Activated T-helper 1 cell treated with Interleukin-2 at 50 U/mL for 16 hours (primary cell): ENCODE data around the gene CD244.
"Not testable (repeated sequence)": the region's sequence is repeated elsewhere in the genome, so short reads cannot be mapped to it uniquely, and the experiment has no call there.

Experiments
- DNase-seq: peaks from one replicate; pipeline ENCODE4 v3.0.0-alpha.2; 2020; ENCODE audit warnings: low read depth

The CD244 gene

DNA sequence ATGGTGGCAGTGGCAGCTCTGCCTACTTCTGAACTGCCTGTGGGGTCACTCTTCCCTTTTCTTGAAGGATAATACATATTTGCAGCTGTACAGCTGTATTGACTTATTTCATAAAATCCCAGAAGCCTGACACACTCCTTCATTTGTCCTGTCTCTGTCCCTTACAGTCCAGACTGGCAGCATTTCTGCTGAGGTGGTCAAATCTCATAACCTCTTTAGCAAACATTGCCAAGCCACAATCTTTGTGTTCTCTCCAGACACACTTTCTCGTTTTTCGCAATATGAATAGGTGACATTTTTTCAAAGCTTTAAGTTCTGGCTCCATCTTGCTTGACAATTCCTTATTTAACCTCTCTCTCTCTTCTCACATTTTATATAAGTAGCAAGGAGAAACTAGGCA, 51.5 kb downstream of the CD244 start:
- no peak for DNase-seq

DNA sequence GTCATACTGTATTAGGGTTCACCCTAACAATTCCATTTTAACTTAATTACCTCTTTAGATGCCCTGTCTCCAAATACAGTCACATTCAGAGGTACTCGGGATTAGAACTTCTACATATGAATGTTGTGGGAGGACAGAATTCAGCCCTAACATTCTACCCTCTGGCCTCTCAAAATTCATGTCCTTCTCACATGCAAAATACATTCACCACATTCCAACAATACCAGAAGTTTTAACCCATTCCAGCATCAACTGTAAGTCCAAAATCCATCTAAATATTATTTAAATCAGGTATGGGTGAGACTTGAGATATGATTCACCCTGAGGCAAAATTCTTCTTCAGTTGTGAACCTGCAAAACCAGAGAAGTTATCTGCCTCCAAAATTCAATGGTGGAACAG, 52.2 kb downstream of the CD244 start:
- no peak for DNase-seq

DNA sequence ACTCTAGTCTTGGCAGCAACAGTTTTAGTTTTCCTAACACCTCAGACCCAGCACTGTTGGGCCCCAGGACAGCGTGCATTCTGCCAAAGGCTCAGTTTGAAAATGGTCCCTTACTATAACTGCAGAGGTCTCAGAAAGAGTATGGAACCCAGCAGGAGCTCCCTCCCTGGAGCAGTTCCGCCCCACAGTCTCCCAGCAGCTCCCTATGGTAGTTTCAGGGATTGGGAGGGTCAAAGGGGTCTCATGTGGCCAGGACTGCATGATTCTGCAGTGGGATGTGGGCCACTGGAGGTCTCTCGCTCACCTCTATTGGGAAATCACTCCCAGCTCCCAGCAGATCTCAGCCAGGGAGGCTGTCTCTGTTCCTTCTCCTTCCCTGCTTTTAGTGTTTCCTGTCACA, 54.4 kb downstream of the CD244 start:
- DNase-seq, result no peak

DNA sequence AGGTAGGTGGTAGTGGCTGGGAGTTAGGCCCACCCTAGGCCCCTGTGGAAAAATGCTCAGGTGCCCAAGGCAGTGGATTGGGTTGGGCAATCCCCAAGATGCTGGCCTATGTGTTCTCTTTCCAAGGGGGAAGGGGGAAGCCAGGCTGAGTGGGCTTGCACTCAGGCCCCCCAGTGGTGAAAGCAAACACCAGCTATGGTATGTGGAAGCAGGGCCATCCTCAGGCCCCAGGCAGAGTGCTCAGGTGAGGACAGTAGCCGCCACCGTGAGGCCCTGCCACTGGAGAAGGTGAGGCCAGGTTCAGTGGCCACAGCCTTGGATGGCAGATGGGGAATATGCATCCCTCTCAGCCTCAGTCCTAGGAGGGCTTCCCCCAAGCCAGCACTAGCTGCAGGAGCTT, 54.9 kb downstream of the CD244 start:
- no peak for DNase-seq

DNA sequence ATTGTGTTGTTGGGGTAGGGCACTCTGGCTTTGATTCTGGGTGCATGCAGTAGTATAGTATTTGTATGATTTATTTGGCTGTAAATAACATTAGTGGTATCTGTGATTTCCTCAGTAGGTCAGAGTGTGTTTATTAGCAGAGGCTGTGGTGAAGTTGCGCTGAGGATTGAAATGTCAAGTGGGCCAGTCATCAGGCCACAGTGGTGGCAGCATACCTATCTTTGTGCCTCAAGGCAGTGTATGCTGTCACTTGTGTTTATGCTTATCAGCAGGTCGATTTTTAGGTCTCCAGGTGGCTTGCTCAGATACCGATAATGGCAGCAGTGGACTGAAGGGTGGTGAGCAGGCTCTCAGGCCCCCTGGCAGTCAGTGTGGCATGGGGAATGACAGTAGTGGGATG, 55.4 kb downstream of the CD244 start:
- no peak for DNase-seq

DNA sequence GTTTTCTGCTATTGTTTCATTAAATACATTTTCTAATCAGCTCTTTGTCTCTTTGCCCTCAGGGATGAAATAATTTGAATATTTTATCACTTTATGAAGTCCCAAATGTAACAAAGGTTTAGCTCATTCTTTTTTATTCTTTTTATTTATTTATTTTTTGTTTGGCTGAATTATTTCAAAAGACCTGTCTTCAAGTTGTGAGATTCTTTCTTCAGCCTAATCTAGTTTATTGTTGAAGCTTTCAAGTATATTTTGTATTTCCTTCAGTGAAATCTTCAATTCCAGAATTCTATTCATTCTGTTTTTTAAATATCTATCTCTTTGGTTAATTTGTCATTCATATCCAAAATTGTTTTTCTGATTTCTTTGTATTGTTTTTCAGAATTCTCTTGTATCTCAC, 55.9 kb downstream of the CD244 start:
- no peak for DNase-seq

DNA sequence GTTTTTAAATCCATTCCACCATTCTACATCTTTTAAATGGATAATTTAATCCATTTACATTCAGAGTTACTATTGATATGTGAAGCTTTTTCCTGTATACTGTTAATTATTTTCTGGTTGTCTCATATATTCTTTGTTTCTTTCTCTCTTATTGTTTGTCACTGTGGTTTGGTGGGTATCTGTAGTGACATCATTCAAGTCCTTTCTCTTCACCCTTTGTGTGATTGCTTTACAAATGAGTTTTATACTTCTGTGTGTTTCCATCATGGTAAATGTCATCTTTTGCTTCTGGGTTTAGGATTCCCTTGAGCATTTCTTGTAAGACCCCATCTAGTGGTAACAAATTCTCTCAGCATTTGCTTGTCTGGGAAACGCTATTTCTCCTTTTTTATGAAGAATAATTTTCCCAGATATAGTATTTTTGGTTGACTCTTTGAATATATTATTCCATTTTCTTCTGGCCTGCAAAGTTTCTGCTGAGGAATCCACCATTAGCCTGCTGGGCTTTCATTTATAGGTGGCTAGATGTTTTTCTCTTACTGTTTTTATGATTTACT, 56.5 kb downstream of the CD244 start:
- no peak for DNase-seq

DNA sequence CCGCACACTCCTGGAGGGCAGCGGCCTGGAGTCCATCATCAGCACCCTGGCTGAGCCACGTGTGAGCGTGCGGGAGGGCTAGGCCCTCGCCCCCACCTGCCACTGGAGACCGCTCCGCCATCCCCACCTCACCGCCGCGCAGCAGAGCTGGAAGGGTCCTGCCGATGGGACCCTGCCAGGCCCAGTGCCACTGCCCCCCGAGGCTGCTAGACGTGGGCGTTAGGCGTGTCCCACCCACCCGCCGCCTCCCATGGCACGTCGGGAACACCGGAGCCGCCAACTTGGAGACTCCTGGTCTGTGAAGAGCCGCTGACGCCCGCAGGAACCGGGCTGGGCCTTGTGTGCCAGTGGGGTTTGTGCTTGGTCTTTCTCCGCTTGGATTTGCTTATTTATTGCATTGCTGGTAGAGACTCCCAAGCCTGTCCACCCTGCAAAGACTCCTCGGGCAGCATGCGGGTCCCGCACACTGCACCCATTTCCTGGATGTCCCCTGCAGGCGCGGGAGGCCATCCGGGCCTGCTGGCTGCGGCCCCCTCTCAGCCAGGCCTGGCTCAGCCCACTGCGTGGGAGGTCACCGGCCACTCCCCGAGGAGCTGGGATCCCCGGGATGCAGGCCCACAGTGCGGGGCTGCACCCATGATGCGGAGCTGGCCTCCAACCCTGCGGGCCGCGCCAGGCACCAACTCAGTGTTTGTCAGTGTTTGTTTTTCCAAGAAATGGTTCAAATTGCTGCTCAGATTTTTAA, 60.7 kb downstream of the CD244 start:
- no peak for DNase-seq

DNA sequence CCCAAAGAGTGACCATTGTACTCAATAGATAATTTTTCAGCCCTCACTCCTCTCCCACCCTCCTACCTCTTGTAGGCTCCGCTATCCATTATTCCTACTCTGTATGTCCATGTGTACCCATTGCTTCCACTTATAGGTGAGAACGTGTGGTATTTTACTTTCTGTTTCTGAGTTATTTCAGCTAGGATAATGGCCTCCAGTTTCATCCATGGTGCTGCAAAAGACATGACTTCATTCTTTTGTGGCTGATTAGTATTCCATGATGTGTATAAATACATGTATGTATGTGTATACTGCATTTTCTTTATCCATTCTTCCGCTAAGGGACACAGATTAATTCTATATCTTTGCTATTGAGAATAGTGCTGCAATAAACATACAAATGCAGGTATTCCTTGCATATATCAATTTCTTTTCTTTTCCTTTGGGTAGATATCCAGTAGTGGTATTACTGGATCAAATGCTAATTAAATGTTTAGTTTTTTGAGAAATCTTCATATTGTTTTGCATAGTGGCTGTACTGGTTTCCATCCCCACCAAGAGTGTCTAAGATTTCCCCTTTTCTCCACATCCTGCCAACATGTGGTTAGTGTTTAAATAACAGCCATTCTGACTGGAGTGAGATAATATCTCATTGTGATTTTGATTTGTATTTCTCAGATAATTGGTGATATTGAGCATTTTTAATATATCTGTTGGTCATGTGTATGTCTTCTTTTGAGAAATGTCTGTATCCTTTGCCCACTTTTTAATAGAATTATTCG, 61.9 kb downstream of the CD244 start:
- no peak for DNase-seq

DNA sequence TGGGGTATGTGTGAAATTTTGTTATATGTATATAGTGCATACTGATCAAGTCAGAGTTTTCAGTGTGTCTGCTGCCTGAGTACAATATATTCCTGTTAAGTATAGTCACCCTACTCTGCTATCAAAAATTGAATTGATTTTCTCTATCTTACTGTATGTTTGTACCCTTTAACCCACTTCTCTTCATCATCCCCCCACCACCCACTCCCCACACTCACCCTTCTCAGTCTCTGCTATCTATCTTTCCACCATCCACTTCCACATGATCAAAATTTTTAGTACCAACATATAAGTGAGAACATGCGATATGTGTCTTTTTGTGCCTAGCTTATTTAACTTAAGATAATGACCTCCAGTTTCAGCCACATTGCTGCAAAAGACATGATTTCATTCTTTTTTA, 62.5 kb downstream of the CD244 start:
- no peak for DNase-seq

DNA sequence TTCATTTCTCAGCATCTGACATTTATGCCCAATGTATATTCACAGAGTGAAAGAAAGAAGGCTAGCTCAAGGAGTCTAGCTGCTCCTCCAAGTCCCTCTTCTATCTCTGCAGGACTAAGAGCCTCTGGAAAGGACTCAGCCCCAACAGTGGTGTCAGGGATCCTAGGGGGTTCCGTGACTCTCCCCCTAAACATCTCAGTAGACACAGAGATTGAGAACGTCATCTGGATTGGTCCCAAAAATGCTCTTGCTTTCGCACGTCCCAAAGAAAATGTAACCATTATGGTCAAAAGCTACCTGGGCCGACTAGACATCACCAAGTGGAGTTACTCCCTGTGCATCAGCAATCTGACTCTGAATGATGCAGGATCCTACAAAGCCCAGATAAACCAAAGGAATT, 63.0 kb downstream of the CD244 start:
- no peak for DNase-seq

DNA sequence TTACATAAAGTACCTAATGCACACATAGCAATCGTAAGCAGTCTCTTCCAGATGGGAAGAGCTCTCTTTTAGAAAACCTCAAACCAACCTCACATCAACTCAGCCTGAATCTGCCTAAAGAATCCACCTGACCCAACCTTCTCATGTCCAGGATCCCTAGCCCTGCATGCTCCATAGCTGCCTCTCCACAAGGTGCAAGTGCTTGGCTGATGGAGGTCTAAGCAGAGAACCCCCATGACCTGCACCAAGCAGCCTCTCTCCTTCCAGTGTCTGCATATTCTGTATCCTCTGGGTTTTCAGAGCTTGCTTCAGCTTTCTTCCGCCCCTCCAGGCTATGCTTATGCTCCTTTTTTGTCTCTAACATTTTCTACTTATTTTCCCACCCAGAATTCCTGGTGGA, 64.2 kb downstream of the CD244 start:
- no peak for DNase-seq

DNA sequence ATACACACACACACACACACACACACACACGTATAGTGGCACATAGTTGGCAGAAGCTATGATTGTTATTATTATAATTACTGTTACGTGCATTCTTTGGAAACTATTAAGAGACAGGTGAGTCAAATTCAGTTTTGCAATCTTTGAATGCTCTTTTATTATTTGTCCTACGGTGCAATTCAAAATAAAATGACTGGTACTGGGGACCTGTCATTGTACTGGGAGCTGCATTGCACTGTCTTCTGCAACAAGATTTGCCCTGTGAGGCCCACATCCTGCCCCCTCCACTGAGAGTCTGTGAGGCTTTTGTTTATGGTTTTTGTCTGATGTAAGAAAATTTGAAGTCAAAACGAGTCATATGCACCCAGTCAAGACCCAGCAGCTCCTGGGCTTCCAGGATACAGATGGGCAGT, 64.8 kb downstream of the CD244 start:
- DNase-seq, result peak; percentile 55

DNA sequence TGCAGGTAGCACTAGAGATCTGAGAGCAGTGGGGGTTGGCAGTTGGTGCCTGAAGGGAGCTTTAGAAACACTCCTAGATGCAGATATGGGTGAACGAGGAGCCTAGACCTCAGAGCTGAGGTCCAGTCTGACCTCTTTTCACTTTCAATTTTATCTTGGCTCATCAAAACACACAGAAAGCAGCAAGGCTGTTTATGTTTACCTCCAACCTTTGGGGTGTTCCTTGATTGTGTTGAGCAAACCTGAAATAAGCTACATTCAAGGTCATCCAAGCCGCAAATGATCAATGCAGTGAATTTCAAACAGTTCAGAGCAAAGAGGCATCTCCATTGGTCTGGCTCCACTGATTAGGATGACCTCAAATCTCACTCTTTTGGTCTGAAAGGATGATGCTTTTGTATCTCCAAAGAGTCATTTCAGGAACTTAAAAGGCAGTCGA, 65.4 kb downstream of the CD244 start:
- DNase-seq, result no peak

DNA sequence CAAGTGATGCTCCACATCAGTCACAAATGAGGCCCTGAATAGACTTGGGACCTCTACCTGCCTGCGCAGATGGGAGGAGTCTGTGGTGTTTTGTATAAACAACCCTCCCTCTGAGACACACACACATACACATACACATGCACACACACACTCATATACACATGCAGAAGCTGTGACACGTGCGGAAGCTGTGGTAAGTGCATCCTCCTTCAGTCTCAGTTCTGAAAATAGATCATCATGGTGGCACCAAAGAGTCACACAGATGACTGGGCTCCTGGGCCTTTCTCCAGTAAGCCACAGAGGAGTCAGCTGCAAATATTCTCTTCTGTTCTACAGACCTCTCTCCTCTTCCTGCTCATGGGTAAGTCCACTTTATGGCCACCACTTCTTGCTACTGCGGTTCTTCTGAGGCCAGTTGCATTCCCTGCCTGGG, 66.7 kb downstream of the CD244 start, which contains the start of gene LY9:
LY9 (plus strand) TSS at position 224 of the 433 bp plus-strand sequence; CDS start at position 238, 14 bp downstream.
- DNase-seq, result peak; percentile 62

DNA sequence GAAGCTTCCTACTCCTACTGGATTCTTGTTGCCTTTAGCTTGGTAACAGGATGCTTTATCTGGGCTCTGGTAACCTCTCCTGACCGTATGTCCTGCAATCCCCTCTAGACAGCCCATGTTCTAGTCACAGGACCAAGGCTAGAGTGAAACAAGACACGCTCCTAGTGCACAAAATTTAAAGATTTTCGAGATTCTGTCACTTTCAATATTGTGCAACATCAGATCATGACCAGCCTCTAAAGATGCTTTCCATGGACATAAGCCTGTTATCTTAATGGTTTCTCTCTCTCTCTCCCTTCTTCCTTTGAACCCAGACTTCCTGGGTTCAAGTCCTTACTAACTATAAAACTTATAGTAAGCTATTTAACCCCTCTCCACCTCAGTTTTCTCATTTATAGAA, 68.3 kb downstream of the CD244 start:
- DNase-seq, result no peak

DNA sequence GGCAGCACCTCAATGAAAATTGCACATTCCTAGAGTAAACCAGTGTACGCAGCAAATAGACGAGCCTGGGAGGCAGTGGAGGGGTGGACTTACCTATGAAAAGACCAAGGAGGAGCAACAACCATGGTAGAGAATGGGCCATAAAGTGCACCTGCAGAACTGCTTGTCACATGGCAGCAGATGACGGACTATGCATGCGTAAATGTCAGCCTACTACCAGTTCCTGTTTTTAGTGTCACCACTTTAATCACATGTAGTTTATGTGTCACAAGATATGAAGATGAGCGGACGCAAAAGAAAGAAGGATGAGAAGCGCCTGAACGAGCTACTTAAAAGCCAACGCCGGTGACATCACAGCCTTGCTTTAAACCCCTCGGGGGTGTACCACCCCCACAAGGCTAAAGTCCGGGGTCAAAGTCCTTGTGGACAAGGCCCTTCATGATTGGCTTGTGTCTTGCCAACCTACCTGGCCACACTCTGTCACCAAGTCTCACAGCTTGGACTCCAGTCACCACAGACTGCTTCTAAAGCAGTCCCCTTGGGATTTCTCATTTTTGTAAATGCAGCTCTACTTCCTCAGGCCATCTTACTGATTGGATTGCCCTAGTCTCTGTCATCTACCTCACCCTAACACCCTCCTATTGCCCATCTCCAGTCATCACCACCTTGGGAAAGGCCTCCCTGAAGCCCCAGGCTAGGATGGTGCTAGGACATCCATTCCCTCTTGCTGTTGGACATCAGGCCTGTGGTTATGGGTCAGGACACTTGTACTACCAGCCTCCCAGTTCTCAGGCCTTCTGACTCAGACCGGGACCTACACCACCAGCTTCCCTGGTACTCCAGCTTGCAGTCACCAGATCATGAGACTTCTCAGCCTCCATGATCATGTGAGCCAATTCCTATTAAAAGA, 72.7 kb downstream of the CD244 start:
- DNase-seq, result no peak

DNA sequence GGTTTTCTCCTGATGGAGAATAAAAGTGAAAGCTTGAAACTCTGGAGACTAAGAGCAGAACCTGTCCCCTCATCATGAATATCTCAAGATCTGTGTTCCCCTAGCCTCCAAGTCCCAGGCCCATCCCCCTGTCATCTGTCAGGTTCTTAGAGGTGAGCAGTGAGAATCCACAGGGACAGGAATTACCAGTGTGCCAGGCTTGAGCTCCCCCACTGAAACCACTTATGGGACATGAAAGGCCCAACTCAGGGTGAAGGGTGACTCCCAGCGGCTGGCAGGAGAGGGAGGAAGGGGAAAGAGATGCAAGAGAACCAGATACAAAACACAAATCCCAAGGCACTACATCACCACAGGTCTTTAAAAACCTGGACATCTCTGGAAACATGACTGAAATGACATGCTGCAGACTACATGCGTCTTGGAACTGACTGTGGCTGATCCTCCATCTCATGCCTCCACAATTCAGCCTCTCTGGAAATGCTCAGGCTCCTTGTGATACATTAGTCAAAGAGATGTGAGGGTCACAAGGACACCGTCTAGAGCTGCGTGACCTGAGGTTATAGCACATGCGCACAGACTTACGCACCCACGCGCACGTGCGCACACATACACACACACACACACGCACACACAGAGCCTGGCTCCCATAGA, 73.5 kb downstream of the CD244 start:
- no peak for DNase-seq

DNA sequence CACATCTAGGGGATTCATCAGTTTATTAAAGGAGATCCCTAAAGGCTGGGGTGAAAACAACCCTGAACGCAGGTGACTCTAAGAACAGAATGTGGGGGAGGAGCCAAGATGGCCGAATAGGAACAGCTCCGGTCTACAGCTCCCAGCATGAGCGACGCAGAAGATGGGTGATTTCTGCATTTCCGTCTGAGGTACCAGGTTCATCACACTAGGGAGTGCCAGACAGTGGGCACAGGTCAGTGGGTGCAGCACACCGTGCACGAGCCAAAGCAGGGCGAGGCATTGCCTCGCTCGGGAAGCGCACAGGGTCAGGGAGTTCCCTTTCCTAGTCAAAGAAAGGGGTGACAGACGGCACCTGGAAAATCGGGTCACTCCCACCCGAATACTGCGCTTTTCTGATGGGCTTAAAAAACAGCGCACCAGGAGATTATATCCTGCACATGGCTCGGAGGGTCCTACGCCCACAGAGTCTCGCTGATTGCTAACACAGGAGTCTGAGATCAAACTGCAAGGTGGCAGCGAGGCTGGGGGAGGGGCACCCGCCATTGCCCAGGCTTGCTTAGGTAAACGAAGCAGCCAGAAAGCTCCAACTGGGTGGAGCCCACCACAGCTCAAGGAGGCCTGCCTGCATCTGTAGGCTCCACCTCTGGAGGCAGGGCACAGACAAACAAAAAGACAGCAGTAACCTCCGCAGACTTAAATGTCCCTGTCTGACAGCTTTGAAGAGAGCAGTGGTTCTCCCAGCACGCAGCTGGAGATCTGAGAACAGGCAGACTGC, 79.5 kb downstream of the CD244 start:
- not testable (repeated sequence) for DNase-seq

DNA sequence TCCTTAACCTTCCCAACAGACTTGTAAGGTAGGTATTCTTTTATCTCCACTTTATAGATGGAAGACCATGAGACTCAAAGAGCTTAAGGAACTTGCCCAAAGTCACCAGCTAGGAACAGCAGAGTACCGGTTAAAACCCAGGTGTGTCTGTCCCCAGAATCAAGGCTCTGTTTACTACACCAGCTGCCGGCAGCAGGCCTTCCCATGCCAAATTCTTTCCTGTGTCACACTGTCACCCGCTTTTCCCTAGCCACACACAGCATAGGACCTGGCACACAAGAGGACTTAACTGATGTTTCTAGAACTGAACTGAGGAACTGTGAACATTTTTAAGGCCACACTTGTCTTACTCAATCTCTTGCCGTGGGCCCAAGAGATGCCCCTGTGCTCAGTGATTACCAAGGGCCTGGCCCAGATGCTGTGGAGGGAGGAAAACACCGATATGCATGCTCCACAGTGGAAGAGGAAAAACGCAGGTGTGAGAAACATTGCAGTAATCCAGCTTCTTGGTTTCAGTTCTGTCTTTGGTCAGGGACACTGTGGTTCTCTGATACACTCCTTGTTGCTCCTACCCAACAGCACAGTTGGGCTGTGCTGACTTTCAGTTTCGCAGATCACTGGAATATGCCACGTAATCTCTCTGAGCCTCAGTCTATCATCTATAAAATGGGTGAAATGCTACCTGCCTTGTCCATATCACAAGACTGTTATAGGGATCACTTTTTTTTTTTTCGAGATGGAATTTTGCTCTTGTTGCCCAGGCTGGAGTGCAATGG, 80.6 kb downstream of the CD244 start:
- DNase-seq, result no peak
